Measurements from ENCODE around the gene INO80D.
A peak's percentile ranks its signal among the peaks of the same experiment; 100 is the strongest.
"Not testable (repeated sequence)": the region's sequence is repeated elsewhere in the genome, so short reads cannot be mapped to it uniquely, and the experiment has no call there.

INO80D gene

GRCh38 chr2:206085742-206086445 is at the start of gene INO80D:
TSS of gene INO80D (minus strand) at chr2:206086174. CDS start at chr2:206063016, 23,158 bp downstream.
- DNase-seq (ENCODE audit: low spot score): peak; percentile 88

GRCh38 chr2:206127656-206128055 is 41.7 kb upstream of the INO80D start:
- DNase-seq (ENCODE audit: low spot score): no peak

- no peak for DNase-seq (ENCODE audit: low spot score)
Observed at GRCh38 chr2:206125901-206126300, 39.9 kb upstream of the INO80D start.

GRCh38 chr2:206122569-206122968 is 36.6 kb upstream of the INO80D start:
- not testable (repeated sequence) for DNase-seq (ENCODE audit: low spot score)

GRCh38 chr2:206116278-206116677 is 30.3 kb upstream of the INO80D start:
- no peak for DNase-seq (ENCODE audit: low spot score)

GRCh38 chr2:206115026-206115578 is 29.1 kb upstream of the INO80D start:
- no peak for DNase-seq (ENCODE audit: low spot score)

- DNase-seq (ENCODE audit: low spot score): no peak
Observed at GRCh38 chr2:206112846-206113547, 27.0 kb upstream of the INO80D start.

GRCh38 chr2:206112108-206112507 is 26.1 kb upstream of the INO80D start:
- no peak for DNase-seq (ENCODE audit: low spot score)

GRCh38 chr2:206108713-206109112 is 22.7 kb upstream of the INO80D start:
- DNase-seq (ENCODE audit: low spot score): no peak

GRCh38 chr2:206105541-206105940 is 19.6 kb upstream of the INO80D start:
- DNase-seq (ENCODE audit: low spot score): no peak

- DNase-seq (ENCODE audit: low spot score): no peak
Observed at GRCh38 chr2:206105038-206105437, 19.1 kb upstream of the INO80D start.

- DNase-seq (ENCODE audit: low spot score): not testable (repeated sequence)
Observed at GRCh38 chr2:206098872-206099271, 12.9 kb upstream of the INO80D start.

GRCh38 chr2:206098471-206098870 is 12.5 kb upstream of the INO80D start:
- DNase-seq (ENCODE audit: low spot score): no peak

GRCh38 chr2:206096876-206097275 is 10.9 kb upstream of the INO80D start:
- DNase-seq (ENCODE audit: low spot score): no peak

- DNase-seq (ENCODE audit: low spot score): no peak
Observed at GRCh38 chr2:206095536-206096332, 9.8 kb upstream of the INO80D start.

GRCh38 chr2:206092297-206092696 is 6.3 kb upstream of the INO80D start:
- no peak for DNase-seq (ENCODE audit: low spot score)

- DNase-seq (ENCODE audit: low spot score): no peak
Observed at GRCh38 chr2:206088248-206088647, 2.3 kb upstream of the INO80D start.

GRCh38 chr2:206086716-206087350 is 859 bp upstream of the INO80D start:
- no peak for DNase-seq (ENCODE audit: low spot score)

GRCh38 chr2:206084870-206085741 is 868 bp downstream of the INO80D start:
- DNase-seq (ENCODE audit: low spot score): peak; percentile 73

- DNase-seq (ENCODE audit: low spot score): peak; percentile 87
Observed at GRCh38 chr2:206084439-206084869, 1.5 kb downstream of the INO80D start.
